HEK293T (cell line): ENCODE data around the gene GPHN.

Experiments used
- ARNT ChIP-seq: fragments of 450-650 bp; IDR thresholded peaks from 2 replicates; pipeline ENCODE4 v1.6.1; 2017; ENCODE audit warnings: mild to moderate bottlenecking
- BHLHE40 ChIP-seq: fragments of 450-650 bp; IDR thresholded peaks from 2 replicates; pipeline ENCODE4 v1.6.1; 2016; ENCODE audit warnings: mild to moderate bottlenecking, moderate library complexity, borderline replicate concordance
- ELF4 ChIP-seq: fragments of 450-650 bp; IDR thresholded peaks from 2 replicates; pipeline ENCODE4 v1.6.1; 2017; ENCODE audit warnings: antibody characterized with exemption
- FOXA1 ChIP-seq: fragments of 450-650 bp; IDR thresholded peaks from 2 replicates; pipeline ENCODE4 v1.6.1; 2016; ENCODE audit warnings: mild to moderate bottlenecking
- FOXM1 ChIP-seq: fragments of 450-650 bp; IDR thresholded peaks from 2 replicates; pipeline ENCODE4 v1.6.1; 2017; ENCODE audit warnings: mild to moderate bottlenecking, borderline replicate concordance
- HDGF ChIP-seq: fragments of 450-650 bp; IDR thresholded peaks from 2 replicates; pipeline ENCODE4 v1.6.1; 2017; ENCODE audit warnings: antibody characterized with exemption, borderline replicate concordance
- L3MBTL2 ChIP-seq: fragments of 450-650 bp; conservative IDR thresholded peaks from 2 replicates; pipeline ENCODE4 v1.6.1; 2016; ENCODE audit warnings: mild to moderate bottlenecking
- LEF1 ChIP-seq: fragments of 450-650 bp; IDR thresholded peaks from 2 replicates; pipeline ENCODE4 v1.6.1; 2017; ENCODE audit warnings: mild to moderate bottlenecking, borderline replicate concordance
- SP1 ChIP-seq: fragments of 450-650 bp; IDR thresholded peaks from 2 replicates; pipeline ENCODE4 v1.6.1; 2017
- SUZ12 ChIP-seq: fragments of 450-650 bp; IDR thresholded peaks from 2 replicates; pipeline ENCODE4 v1.6.1; 2016; ENCODE audit warnings: mild to moderate bottlenecking
- TARDBP ChIP-seq: fragments of 450-650 bp; IDR thresholded peaks from 2 replicates; pipeline ENCODE4 v1.6.1; 2016
- ZNF384 ChIP-seq: fragments of 450-650 bp; IDR thresholded peaks from 2 replicates; pipeline ENCODE4 v1.6.1; 2016

DNA sequence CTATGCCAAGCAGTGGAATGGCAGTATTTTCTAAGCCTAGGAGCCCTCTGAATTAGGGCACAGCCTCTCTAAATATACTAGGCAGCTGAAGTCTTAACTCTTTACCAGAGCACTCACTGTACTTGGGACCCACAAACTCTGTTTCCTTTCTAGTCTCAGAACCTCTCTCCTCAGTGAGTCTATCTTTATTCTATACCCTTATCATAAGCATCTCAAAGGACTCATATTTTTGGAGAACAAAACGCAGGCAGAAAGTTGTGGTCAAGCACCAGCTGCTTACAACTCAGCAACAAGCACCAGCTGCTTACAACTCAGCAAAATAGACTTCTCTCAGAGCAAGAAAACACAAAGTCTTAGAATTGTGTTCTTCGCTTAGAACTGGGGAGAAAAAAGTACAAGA is 20.8 kb upstream of the GPHN start:
- TF ChIP-seq SUZ12, result no peak
- no peak for TF ChIP-seq FOXA1
- TF ChIP-seq TARDBP, result no peak
- TF ChIP-seq BHLHE40, result no peak
- no peak for TF ChIP-seq ELF4
- TF ChIP-seq ZNF384, result no peak
- no peak for TF ChIP-seq SP1
- no peak for TF ChIP-seq ARNT
- no peak for TF ChIP-seq FOXM1
- no peak for TF ChIP-seq HDGF
- TF ChIP-seq L3MBTL2, result no peak
- no peak for TF ChIP-seq LEF1
